Caco-2 (cell line): ENCODE measurements around the gene ZBTB42. TPM values are rescaled to one million over a fixed set of nuclear protein-coding genes. Genes with fewer than 3 reads are reported as not detected.
A peak's percentile ranks its signal among the peaks of the same experiment; 100 is the strongest.

Source experiments
- BruUV-seq: library from RNA; stranded (reverse); fragments of 400-500 nt; replicated peaks from 2 replicates; lab custom pipeline; 2021; lab: Mats Ljungman, UMichigan
- CTCF ChIA-PET: fragments of 300-600 bp; sonication (Branson Sonifier 250); formaldehyde crosslinking; loops from one replicate; lab custom pipeline; 2022; ENCODE audit warnings: antibody characterized with exemption; lab: Charles Lee
- POLR2A ChIA-PET: fragments of 300-600 bp; sonication (Branson Sonifier 250); formaldehyde crosslinking; loops from one replicate; lab custom pipeline; 2022; ENCODE audit warnings: antibody characterized with exemption; lab: Charles Lee
- DNase-seq, 2 experiments: peaks; one replicate each; pipeline versions ENCODE4 v3.0.0 to v3.0.0-alpha.2; 2020 to 2022
- H3K27me3 ChIP-seq: replicated peaks from 2 replicates; pipeline ENCODE4 v1.6.0; 2011; ENCODE audit warnings: low read length; ENCODE audit not compliant: control insufficient read depth, insufficient read depth
- H3K36me3 ChIP-seq: 2 replicates; pipeline ENCODE4 v1.5.1; 2011; ENCODE audit warnings: low read length; ENCODE audit not compliant: control insufficient read depth, insufficient read depth
- H3K4me1 ChIP-seq: fragments of 250-450 bp; sonication (Bioruptor Pico); 2 replicates; pipeline ENCODE4 v1.5.1; 2020; ENCODE audit warnings: mild to moderate bottlenecking
- H3K4me3 ChIP-seq: 2 replicates; pipeline ENCODE4 v1.5.1; 2011; ENCODE audit warnings: low read depth, mild to moderate bottlenecking, control low read depth, low read length
- H3K9me3 ChIP-seq: fragments of 250-450 bp; sonication (Bioruptor Pico); 2 replicates; pipeline ENCODE4 v1.5.1; 2020; ENCODE audit warnings: mild to moderate bottlenecking, moderate library complexity
- H3K27ac Mint-ChIP-seq: one replicate; pipeline ENCODE4 v1.8.0; 2022; ENCODE audit warnings: mixed read lengths; ENCODE audit not compliant: unreplicated experiment
- H3K27me3 Mint-ChIP-seq: one replicate; pipeline ENCODE4 v1.8.0; 2022; ENCODE audit warnings: mixed read lengths; ENCODE audit not compliant: insufficient read depth, unreplicated experiment
- H3K36me3 Mint-ChIP-seq: one replicate; pipeline ENCODE4 v1.8.0; 2022; ENCODE audit warnings: mild to moderate bottlenecking, mixed read lengths; ENCODE audit not compliant: insufficient read depth, unreplicated experiment
- H3K4me1 Mint-ChIP-seq: one replicate; pipeline ENCODE4 v1.8.0; 2022; ENCODE audit warnings: low read depth, mixed read lengths; ENCODE audit not compliant: unreplicated experiment
- H3K4me3 Mint-ChIP-seq: one replicate; pipeline ENCODE4 v1.8.0; 2022; ENCODE audit warnings: mild to moderate bottlenecking, moderate library complexity, mixed read lengths; ENCODE audit not compliant: unreplicated experiment
- H3K9me3 Mint-ChIP-seq: one replicate; pipeline ENCODE4 v1.8.0; 2022; ENCODE audit warnings: mixed read lengths; ENCODE audit not compliant: unreplicated experiment
- intact Hi-C: fragments of 100-400 bp; cut with micrococcal nuclease; formaldehyde crosslinking; loops from one replicate; pipeline ENCODE4 v1.10.0; 2022; ENCODE audit not compliant: unreplicated experiment
- total RNA-seq: library from RNA; stranded (reverse); gene quantifications from 2 replicates; pipeline ENCODE4 v1.2.3, GENCODE V29; 2022
- TF ChIP-seq, protein P1 (sequence below), 2 experiments: fragments of 200-600 bp in 1 of 2; IDR thresholded peaks; 1 replicate in 1 of 2; 2 replicates in 1 of 2; pipeline versions ENCODE4 v1.5.1 to v1.8.0; 2011 to 2022; ENCODE audit warnings: antibody characterized with exemption in 1 of 2, control low read depth in 1 of 2, inconsistent platforms in 1 of 2, low read depth in 1 of 2, low read length in 1 of 2, mild to moderate bottlenecking in 1 of 2, moderate library complexity in 1 of 2; ENCODE audit not compliant: insufficient read depth in 1 of 2, severe bottlenecking in 1 of 2, unreplicated experiment in 1 of 2

ZBTB42 gene
- total RNA-seq, 1 experiment from 2014 or later = 9.7 TPM

DNA sequence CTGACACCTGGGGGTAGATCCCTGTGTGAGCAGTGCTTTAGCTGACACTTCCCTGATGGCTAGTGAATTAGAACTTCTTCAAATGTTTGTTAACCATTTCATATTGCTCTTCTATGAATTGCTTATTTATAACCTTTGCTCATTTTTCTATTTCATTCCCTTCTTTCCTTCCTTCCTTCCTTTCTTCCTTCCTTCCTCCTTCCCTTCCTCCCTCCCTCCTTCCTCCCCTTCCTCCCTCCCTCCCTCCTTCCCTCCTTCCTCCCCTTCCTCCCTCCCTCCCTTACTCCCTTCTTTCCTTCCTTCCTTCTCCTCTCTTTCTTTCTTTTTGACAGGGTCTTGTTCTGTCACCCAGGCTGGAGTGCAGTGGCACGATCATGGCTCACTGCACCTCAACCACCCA, 40.8 kb downstream of the ZBTB42 start:
- no peak overlapping the region for H3K4me3 Mint-ChIP-seq
- H3K4me1 ChIP-seq = no peaks in the 10 kb centered on the region
- TF ChIP-seq, protein P1, sequence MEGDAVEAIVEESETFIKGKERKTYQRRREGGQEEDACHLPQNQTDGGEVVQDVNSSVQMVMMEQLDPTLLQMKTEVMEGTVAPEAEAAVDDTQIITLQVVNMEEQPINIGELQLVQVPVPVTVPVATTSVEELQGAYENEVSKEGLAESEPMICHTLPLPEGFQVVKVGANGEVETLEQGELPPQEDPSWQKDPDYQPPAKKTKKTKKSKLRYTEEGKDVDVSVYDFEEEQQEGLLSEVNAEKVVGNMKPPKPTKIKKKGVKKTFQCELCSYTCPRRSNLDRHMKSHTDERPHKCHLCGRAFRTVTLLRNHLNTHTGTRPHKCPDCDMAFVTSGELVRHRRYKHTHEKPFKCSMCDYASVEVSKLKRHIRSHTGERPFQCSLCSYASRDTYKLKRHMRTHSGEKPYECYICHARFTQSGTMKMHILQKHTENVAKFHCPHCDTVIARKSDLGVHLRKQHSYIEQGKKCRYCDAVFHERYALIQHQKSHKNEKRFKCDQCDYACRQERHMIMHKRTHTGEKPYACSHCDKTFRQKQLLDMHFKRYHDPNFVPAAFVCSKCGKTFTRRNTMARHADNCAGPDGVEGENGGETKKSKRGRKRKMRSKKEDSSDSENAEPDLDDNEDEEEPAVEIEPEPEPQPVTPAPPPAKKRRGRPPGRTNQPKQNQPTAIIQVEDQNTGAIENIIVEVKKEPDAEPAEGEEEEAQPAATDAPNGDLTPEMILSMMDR (IDR thresholded peaks at IDR 0.05; ENCODE audit: insufficient read depth in 1 of 2, low read depth in 1 of 2, low read length in 1 of 2, severe bottlenecking in 1 of 2, unreplicated experiment in 1 of 2) = no peak
- no peaks in the 10 kb centered on the region for H3K36me3 ChIP-seq
- H3K9me3 ChIP-seq = no peaks in the 10 kb centered on the region
- intact Hi-C loops = no loop called here
- no peaks in the 10 kb centered on the region for H3K36me3 Mint-ChIP-seq
- BruUV-seq = no TSS peak
- no peak for DNase-seq
- peaks cover 15% of the 10 kb centered on the region for H3K27me3 Mint-ChIP-seq
- ChIA-PET POLR2A (interaction anchor here (0.7 kb wide), 1 partner anchor 16 kb away, joined by 7 read pairs; no protein-coding TSS in a partner anchor), CTCF (no interaction called here)
- peaks cover 8% of the 10 kb centered on the region for H3K4me1 Mint-ChIP-seq
- H3K27ac Mint-ChIP-seq = no peak overlapping the region
- no peaks in the 10 kb centered on the region for H3K27me3 ChIP-seq
- H3K4me3 ChIP-seq = no peak overlapping the region
- peaks cover 4% of the 10 kb centered on the region for H3K9me3 Mint-ChIP-seq

DNA sequence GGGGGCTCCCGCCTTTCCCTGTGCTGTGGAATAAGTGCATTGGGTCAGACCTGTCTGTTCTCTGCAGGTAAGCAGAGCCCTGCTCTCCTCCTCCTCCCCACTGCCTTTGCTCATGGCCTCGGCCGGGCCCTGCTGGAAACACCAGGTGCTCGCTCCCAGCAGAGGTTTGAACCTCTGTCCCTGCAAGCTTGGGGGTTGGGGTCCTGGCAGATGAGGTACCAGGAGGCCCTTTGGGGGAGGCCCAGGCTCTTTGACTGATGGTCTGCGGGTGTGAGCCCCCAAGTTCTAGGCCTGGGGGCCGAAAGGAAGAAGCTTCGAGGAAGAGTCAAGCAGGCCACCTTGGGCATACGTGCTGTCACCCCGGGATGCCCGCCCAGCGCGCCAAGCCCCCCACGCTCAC, 42.1 kb downstream of the ZBTB42 start:
- Mint-ChIP-seq H3K4me3 (no peak overlapping the region), H3K27me3 (peaks cover 18% of the 10 kb centered on the region)

DNA sequence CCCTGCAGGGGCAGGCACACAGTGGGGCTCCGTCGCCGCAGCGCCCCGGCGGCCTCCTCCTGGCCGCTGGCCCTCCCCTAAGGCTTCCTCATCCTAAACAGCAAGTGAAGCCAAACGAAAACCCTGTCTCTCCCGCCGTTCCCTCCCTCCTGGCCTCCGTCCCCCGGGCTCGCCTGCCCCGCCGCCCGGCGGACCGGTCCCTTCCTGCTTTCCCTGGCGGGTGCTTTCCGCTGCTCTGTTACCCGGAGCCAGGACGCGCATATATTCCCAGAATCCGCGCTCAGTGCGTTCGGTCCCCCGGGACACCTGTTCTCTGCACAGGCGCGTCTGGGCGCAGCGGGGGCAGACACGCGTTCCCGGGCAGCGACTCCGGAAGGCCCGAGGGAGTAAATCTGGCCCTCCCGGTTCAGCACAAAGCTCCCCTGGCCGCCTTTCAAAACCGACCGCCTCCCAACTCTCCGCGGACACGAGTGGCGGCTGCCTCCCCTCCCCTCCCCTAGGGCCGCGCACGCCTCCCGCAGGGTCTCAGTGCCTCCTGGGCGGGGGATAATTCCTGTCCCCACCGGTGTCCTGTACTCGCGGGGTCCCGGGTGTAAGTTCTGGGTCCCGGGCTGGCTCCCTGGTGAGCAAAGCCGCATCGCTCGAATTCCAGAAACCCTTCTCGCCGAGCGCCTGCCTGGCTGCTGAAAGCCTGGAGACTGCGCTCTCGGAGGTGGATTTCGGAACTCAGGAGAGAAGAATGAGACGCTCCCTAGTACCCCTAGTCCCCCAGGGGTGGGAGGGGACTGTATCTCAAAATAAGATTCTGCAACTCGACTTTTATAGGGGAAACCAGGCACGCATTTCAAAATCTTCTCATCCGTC, 42.8 kb downstream of the ZBTB42 start:
- H3K4me1 Mint-ChIP-seq = peaks cover 8% of the 10 kb centered on the region
- peak overlapping the region; percentile 70 for H3K4me3 Mint-ChIP-seq
- Histone ChIP-seq H3K9me3 (no peaks in the 10 kb centered on the region), H3K27me3 (no peaks in the 10 kb centered on the region), H3K4me1 (no peaks in the 10 kb centered on the region), H3K4me3 (peak overlapping the region; percentile 28), H3K36me3 (no peaks in the 10 kb centered on the region)
- ChIA-PET CTCF (interaction anchor here (1.5 kb wide), 1 partner anchor 17 kb away, joined by 4 read pairs; no protein-coding TSS in a partner anchor), POLR2A (no interaction called here)
- no peaks in the 10 kb centered on the region for H3K36me3 Mint-ChIP-seq
- H3K9me3 Mint-ChIP-seq = peaks cover 9% of the 10 kb centered on the region
- no peak overlapping the region for H3K27ac Mint-ChIP-seq
- peaks cover 18% of the 10 kb centered on the region for H3K27me3 Mint-ChIP-seq
- no peak for DNase-seq
- TF ChIP-seq, protein P1 (IDR thresholded peaks at IDR 0.05; ENCODE audit: insufficient read depth in 1 of 2, low read depth in 1 of 2, low read length in 1 of 2, severe bottlenecking in 1 of 2, unreplicated experiment in 1 of 2) = no peak
- no TSS peak for BruUV-seq
- intact Hi-C loops = no loop called here

More for the DNA sequence above, 42.1 kb downstream of the ZBTB42 start:
- TF ChIP-seq, protein P1 (IDR thresholded peaks at IDR 0.05; ENCODE audit: insufficient read depth in 1 of 2, low read depth in 1 of 2, low read length in 1 of 2, severe bottlenecking in 1 of 2, unreplicated experiment in 1 of 2) = no peak
- Mint-ChIP-seq H3K9me3 (peaks cover 9% of the 10 kb centered on the region), H3K27ac (no peak overlapping the region), H3K36me3 (no peaks in the 10 kb centered on the region), H3K4me1 (peaks cover 8% of the 10 kb centered on the region)
- ChIA-PET CTCF (interaction anchor here (0.9 to 1.5 kb wide), 3 partner anchors 13 to 24 kb away, joined by 3 to 4 read pairs (median 3); no protein-coding TSS in a partner anchor), POLR2A (no interaction called here)
- Histone ChIP-seq H3K4me1 (no peaks in the 10 kb centered on the region), H3K27me3 (no peaks in the 10 kb centered on the region), H3K4me3 (no peak overlapping the region), H3K36me3 (no peaks in the 10 kb centered on the region), H3K9me3 (no peaks in the 10 kb centered on the region)
- intact Hi-C loops = no loop called here
- no peak for DNase-seq
- BruUV-seq = no TSS peak
